SU-DHL-6 (cell line): ENCODE results near the gene SNRNP70.
A peak's percentile ranks its signal among the peaks of the same experiment; 100 is the strongest.
"Not testable (repeated sequence)": the region's sequence is repeated elsewhere in the genome, so short reads cannot be mapped to it uniquely, and the experiment has no call there.

Experiments
- H2AFZ ChIP-seq: fragments of 200-600 bp; sonication (generic); 2 replicates; pipeline ENCODE4 v1.6.1; 2014; ENCODE audit warnings: low read depth, mild to moderate bottlenecking, moderate library complexity, mixed read lengths, antibody characterized with exemption, low read length; ENCODE audit not compliant: severe bottlenecking
- H3F3A ChIP-seq: fragments of 200-600 bp; shearing (Covaris generic); 2 replicates; pipeline ENCODE4 v1.6.0; 2016; ENCODE audit warnings: antibody characterized with exemption, mild to moderate bottlenecking; ENCODE audit not compliant: insufficient read depth
- H3K27ac ChIP-seq: fragments of 200-600 bp; sonication (generic); 2 replicates; pipeline ENCODE4 v1.5.1; 2016; ENCODE audit warnings: low read depth, mild to moderate bottlenecking, low read length, moderate library complexity, mixed read lengths
- H3K27me3 ChIP-seq: fragments of 200-600 bp; sonication (generic), shearing (Covaris generic); 2 replicates; pipeline ENCODE4 v1.6.0; 2014; ENCODE audit warnings: mild to moderate bottlenecking, low read length
- H3K36me3 ChIP-seq: fragments of 200-600 bp; sonication (generic); 2 replicates; pipeline ENCODE4 v1.6.1; 2014; ENCODE audit warnings: mild to moderate bottlenecking, low read length, mixed read lengths
- H3K4me2 ChIP-seq: fragments of 300-600, 200-600 bp; shearing (Covaris generic), sonication (generic); 2 replicates; pipeline ENCODE4 v1.6.0; 2014; ENCODE audit warnings: low read length, low read depth, mild to moderate bottlenecking; ENCODE audit not compliant: poor library complexity, severe bottlenecking
- H3K4me3 ChIP-seq: fragments of 200-600 bp; sonication (generic); 2 replicates; pipeline ENCODE4 v1.5.1; 2014; ENCODE audit warnings: antibody characterized with exemption, low read length, mild to moderate bottlenecking, mixed read lengths; ENCODE audit not compliant: insufficient read depth, poor library complexity, severe bottlenecking
- H3K79me2 ChIP-seq: fragments of 200-600 bp; sonication (generic); 2 replicates; pipeline ENCODE4 v1.6.1; 2014; ENCODE audit warnings: mild to moderate bottlenecking, low read length, moderate library complexity; ENCODE audit not compliant: insufficient read depth
- H3K9ac ChIP-seq: fragments of 200-600 bp; sonication (generic); 2 replicates; pipeline ENCODE4 v1.7.0; 2014; ENCODE audit warnings: mild to moderate bottlenecking, low read length
- H3K9me2 ChIP-seq: fragments of 200-600 bp; sonication (generic); replicated peaks from 2 replicates; pipeline ENCODE4 v1.6.1; 2014; ENCODE audit warnings: low read length; ENCODE audit not compliant: insufficient read depth
- H3K9me3 ChIP-seq: fragments of 200-600 bp; sonication (generic); 2 replicates; pipeline ENCODE4 v1.6.1; 2014; ENCODE audit warnings: low read length, mixed read lengths; ENCODE audit not compliant: insufficient read depth
- H4K20me1 ChIP-seq: fragments of 200-600 bp; sonication (generic); 2 replicates; pipeline ENCODE4 v1.6.1; 2014; ENCODE audit warnings: low read depth, mild to moderate bottlenecking, antibody characterized with exemption, low read length, moderate library complexity, mixed read lengths
- EZH2phosphoT487 ChIP-seq: fragments of 200-600 bp; sonication (generic), shearing (Covaris generic); conservative IDR thresholded peaks from 2 replicates; pipeline ENCODE4 v1.6.1; 2018; ENCODE audit warnings: mild to moderate bottlenecking, antibody characterized with exemption, low read length, moderate library complexity, mixed read lengths
- TF ChIP-seq, protein P1 (sequence below): fragments of 200-600 bp; sonication (generic); IDR thresholded peaks from one replicate; pipeline ENCODE4 v1.5.1; 2017; ENCODE audit warnings: antibody characterized with exemption, mild to moderate bottlenecking, low read length, moderate library complexity; ENCODE audit not compliant: insufficient read depth, poor library complexity, severe bottlenecking

Gene SNRNP70, protein sequence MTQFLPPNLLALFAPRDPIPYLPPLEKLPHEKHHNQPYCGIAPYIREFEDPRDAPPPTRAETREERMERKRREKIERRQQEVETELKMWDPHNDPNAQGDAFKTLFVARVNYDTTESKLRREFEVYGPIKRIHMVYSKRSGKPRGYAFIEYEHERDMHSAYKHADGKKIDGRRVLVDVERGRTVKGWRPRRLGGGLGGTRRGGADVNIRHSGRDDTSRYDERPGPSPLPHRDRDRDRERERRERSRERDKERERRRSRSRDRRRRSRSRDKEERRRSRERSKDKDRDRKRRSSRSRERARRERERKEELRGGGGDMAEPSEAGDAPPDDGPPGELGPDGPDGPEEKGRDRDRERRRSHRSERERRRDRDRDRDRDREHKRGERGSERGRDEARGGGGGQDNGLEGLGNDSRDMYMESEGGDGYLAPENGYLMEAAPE

DNA sequence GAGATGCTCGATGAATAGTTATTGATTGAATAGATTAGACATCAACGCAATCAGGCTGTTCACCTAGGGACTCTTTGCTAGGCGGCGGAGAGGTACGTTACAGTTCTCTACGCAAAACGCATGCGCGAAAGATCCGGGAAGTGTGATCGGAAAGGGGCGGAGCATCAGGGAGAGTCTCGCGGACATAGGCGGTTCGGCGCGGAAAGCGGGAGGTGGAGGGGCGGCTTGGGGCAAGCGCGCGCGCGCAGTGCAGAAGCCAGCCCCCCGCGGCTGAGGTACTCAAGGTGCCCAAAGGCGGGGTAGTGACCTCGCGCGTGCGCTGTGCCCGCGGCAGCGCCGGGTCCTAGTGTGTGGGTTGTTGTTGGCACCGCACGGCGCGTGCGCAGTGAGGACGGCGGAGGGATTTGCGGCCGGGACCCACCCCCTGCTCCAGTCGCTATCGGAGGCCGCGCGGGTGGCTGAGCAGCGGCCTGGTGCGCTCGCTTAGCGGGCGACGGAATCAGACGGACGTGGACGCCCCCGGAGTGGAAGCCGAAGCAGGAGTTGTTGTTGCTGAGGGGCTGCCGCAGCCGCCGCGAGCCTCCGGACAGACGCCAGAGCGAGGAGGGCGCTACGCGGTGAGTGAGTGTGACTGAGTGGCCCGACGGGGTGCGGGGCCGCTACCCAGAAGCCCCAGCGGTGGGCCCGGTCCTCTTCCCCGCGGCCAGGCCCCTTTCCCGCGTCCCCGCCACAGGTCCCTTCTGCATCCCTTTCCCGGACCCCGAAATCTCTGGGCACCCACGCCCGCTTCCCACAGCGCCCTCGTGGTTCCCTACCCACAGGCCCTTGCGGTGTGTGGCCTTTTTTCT is at the start of gene SNRNP70:
SNRNP70 (plus strand) TSS at position 432 of the 848 bp plus-strand sequence. CDS start 964 bp downstream, outside the sequence.
- H3K27ac ChIP-seq: peak within 1 kb of the TSS; percentile 62
- H3K4me2 ChIP-seq: peak within 1 kb of the TSS; percentile 94
- peak within 1 kb of the TSS; percentile 79 for H3K9ac ChIP-seq
- H3K4me3 ChIP-seq: peak within 1 kb of the TSS; percentile 95
- no peaks in the 10 kb centered on the region for H3K9me2 ChIP-seq
- H3K27me3 ChIP-seq: no peaks in the 10 kb centered on the region
- H4K20me1 ChIP-seq: peaks cover 27% of the 10 kb centered on the region
- H3F3A ChIP-seq: no peaks in the 10 kb centered on the region
- H2AFZ ChIP-seq: peak within 1 kb of the TSS; percentile 78
- no peak for TF ChIP-seq EZH2phosphoT487
- TF ChIP-seq, protein P1, sequence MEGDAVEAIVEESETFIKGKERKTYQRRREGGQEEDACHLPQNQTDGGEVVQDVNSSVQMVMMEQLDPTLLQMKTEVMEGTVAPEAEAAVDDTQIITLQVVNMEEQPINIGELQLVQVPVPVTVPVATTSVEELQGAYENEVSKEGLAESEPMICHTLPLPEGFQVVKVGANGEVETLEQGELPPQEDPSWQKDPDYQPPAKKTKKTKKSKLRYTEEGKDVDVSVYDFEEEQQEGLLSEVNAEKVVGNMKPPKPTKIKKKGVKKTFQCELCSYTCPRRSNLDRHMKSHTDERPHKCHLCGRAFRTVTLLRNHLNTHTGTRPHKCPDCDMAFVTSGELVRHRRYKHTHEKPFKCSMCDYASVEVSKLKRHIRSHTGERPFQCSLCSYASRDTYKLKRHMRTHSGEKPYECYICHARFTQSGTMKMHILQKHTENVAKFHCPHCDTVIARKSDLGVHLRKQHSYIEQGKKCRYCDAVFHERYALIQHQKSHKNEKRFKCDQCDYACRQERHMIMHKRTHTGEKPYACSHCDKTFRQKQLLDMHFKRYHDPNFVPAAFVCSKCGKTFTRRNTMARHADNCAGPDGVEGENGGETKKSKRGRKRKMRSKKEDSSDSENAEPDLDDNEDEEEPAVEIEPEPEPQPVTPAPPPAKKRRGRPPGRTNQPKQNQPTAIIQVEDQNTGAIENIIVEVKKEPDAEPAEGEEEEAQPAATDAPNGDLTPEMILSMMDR: no peak
- peaks cover 23% of the 10 kb centered on the region for H3K36me3 ChIP-seq
- peaks cover 50% of the 10 kb centered on the region for H3K79me2 ChIP-seq
- H3K9me3 ChIP-seq: no peaks in the 10 kb centered on the region

DNA sequence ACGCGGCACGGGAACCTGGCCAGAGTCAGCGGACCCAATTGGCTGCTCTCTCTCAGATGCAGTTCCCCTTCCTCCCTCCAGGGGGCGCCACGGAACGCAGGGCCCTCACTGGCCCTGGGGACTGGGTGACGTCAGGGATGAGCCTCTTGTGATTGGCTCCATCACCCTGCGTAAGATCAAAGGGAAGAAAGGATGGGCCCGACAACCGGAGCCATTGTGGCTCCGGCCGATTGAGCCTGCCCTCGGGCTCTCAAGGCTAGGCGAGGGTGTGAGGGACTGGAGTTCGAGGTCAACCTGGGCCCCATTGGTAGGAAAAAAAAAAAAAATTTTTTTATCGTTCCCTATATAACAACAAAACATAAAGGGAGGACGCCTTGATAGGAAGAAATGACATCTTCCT is 48.4 kb upstream of the SNRNP70 start, which contains the start of gene CGB1:
CGB1 (minus strand) TSS at position 81 of the 400 bp plus-strand sequence. CDS start 184 bp downstream, outside the sequence.
- H3K9ac ChIP-seq, H4K20me1 ChIP-seq, H3K9me3 ChIP-seq, H2AFZ ChIP-seq, H3K27ac ChIP-seq, H3F3A ChIP-seq, H3K27me3 ChIP-seq, H3K4me3 ChIP-seq, H3K36me3 ChIP-seq, H3K9me2 ChIP-seq, H3K4me2 ChIP-seq, H3K79me2 ChIP-seq: not testable (repeated sequence)
- TF ChIP-seq, protein P1: peak; percentile 23

DNA sequence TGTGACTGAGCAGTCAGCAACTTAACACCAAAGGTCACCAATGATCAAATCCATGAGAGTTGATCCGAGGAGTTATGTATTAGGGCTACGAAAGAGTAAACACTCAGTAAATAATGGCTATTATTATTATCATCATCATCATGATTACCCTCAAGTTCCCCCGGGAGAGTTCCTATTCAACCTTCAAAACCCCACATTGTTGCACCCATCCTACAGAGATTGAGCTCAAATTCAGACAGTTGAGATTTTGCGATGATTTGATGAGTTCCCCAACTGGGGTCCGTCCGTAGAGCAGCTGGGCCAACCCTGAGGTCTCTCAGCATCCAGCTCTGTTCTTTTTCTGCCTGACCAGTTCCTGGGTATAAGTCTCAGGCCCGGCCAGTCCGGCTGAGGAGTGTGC is 47.1 kb upstream of the SNRNP70 start:
- H3K9me2 ChIP-seq, H3K4me3 ChIP-seq, H2AFZ ChIP-seq, H3K9ac ChIP-seq, H3K36me3 ChIP-seq, H4K20me1 ChIP-seq, H3K79me2 ChIP-seq, H3K27ac ChIP-seq, H3K4me2 ChIP-seq, H3F3A ChIP-seq, H3K27me3 ChIP-seq, H3K9me3 ChIP-seq: not testable (repeated sequence)

DNA sequence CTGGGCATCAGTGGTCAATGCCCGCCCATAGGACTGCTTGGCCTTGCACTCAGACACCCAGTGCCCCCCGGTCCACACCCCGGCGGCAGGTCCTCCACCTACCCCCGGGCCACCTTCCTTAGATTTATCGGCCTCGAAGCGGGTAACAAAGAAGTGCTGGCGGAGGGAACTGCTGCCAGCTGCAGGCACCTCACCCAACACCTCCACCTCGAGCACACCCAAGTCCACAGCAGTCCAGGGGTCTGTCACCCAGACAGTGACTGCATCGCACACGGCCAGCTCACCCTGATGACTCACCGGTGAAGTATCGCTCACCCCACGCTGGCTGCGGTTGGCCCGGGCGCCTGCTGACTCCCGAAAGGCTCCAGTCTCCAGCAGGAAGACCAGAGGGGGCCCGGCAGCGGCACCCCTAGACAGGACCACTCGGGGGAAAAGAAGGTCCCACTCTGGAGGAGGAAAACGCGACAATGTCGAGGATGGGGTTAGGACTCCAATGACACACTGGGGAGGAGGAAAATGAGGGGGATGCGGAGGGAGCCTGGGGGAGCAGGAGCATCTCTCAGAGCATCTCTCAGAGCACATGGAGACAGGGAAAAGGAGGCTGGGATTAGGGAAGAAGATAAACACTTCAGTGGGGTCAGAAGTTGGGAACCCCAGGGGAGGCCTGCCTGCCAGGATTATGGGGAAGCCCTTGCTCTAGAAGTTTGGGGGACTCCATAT is 46.5 kb upstream of the SNRNP70 start:
- not testable (repeated sequence) for H3K79me2 ChIP-seq, H4K20me1 ChIP-seq, H3K9me2 ChIP-seq, H3K27me3 ChIP-seq, H3K9me3 ChIP-seq, H2AFZ ChIP-seq, H3K27ac ChIP-seq, H3K36me3 ChIP-seq, H3K4me2 ChIP-seq, H3F3A ChIP-seq, H3K9ac ChIP-seq, H3K4me3 ChIP-seq

DNA sequence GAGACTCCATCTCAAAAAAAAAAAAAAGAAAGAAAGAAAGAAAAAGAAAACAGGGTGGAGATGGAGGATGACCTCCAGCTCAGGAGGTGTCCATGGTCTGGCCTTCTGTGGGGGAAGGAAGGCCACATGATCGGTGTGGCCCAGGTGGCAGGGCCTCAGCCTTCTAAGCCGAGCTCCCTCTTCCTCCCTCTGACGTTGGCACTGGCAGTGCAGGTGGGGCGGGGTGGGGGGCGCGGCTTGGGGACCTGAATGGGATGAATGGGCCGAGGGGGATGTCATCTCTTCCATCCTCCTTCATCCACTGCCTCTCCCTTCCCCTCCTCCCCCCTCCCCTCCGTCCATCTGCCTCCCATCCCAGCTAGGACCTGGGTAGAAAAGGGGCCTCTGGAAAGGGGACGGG is 45.5 kb upstream of the SNRNP70 start:
- not testable (repeated sequence) for H3F3A ChIP-seq, H3K4me3 ChIP-seq, H3K9me3 ChIP-seq, H4K20me1 ChIP-seq, H3K9me2 ChIP-seq, H3K9ac ChIP-seq, H2AFZ ChIP-seq, H3K4me2 ChIP-seq, H3K79me2 ChIP-seq, H3K27ac ChIP-seq, H3K27me3 ChIP-seq, H3K36me3 ChIP-seq
